ENCODE results near the gene GSKIP.

DNA sequence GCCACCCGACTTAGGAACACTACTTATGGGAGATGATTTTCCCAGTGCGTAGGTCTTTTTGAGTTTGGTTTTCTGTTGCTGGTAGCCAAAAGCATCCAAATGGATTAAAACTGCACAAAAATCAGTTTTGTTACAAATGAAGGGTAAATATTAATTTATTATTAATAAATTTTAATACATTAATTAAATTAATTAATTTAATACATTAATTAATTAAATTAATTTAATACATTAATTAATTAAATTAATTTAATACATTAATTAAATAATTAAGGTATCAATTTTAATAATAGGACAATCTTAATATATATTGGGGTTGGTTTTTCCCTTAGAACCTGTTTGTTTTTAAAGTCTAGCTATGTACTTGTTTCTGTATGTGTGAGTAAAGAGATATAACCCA lies 52.2 kb downstream of the GSKIP start:
- TF ChIP-seq POLR2A (IDR thresholded peaks at IDR 0.05; ENCODE audit: low read length): no peak
- TF ChIP-seq GATA1 (IDR thresholded peaks at IDR 0.05; ENCODE audit: low read depth, low read length): no peak
